Ishikawa (cell line): Measurements from ENCODE around the gene IL4.

ENCODE experiments used
- CEBPB ChIP-seq: IDR thresholded peaks from 2 replicates; pipeline ENCODE4 v1.6.1; 2012
- CREB1 ChIP-seq: IDR thresholded peaks from 2 replicates; pipeline ENCODE4 v1.6.1; 2012; ENCODE audit warnings: low read depth
- EGR1 ChIP-seq: IDR thresholded peaks from 2 replicates; pipeline ENCODE4 v1.6.1; 2012
- EP300 ChIP-seq: IDR thresholded peaks from 2 replicates; pipeline ENCODE4 v1.6.1; 2012; ENCODE audit warnings: borderline replicate concordance
- FOXM1 ChIP-seq: IDR thresholded peaks from 2 replicates; pipeline ENCODE4 v1.6.1; 2012; ENCODE audit warnings: low read depth, borderline replicate concordance
- MAX ChIP-seq: IDR thresholded peaks from 2 replicates; pipeline ENCODE4 v1.6.1; 2012
- NFIC ChIP-seq: IDR thresholded peaks from 2 replicates; pipeline ENCODE4 v1.6.1; 2012
- RAD21 ChIP-seq: IDR thresholded peaks from 2 replicates; pipeline ENCODE4 v1.6.1; 2012; ENCODE audit warnings: low read depth
- REST ChIP-seq: IDR thresholded peaks from 2 replicates; pipeline ENCODE4 v1.6.1; 2012; ENCODE audit warnings: low read depth, mild to moderate bottlenecking
- TAF1 ChIP-seq: IDR thresholded peaks from 2 replicates; pipeline ENCODE4 v1.6.1; 2012; ENCODE audit warnings: low read depth, mild to moderate bottlenecking
- TCF12 ChIP-seq: IDR thresholded peaks from 2 replicates; pipeline ENCODE4 v1.6.1; 2012; ENCODE audit warnings: low read depth
- TEAD4 ChIP-seq: IDR thresholded peaks from 2 replicates; pipeline ENCODE4 v1.6.1; 2012
- USF1 ChIP-seq: IDR thresholded peaks from 2 replicates; pipeline ENCODE4 v1.6.1; 2012
- YY1 ChIP-seq: IDR thresholded peaks from 2 replicates; pipeline ENCODE4 v1.6.1; 2012; ENCODE audit warnings: low read depth
- ZBTB7A ChIP-seq: IDR thresholded peaks from 2 replicates; pipeline ENCODE4 v1.6.1; 2012; ENCODE audit warnings: low read depth

IL4 gene

GRCh38 chr5:132692632-132692967 is 18.8 kb downstream of the IL4 start:
- TF ChIP-seq MAX (no peak), REST (no peak), RAD21 (no peak), FOXM1 (no peak), EGR1 (no peak), EP300 (no peak), USF1 (no peak), ZBTB7A (no peak), CREB1 (no peak), TEAD4 (no peak), CEBPB (no peak), TAF1 (no peak), TCF12 (no peak)

- TF ChIP-seq TAF1 (no peak), MAX (no peak), YY1 (no peak), EGR1 (no peak), RAD21 (no peak), FOXM1 (no peak), TCF12 (no peak), TEAD4 (no peak), NFIC (no peak), REST (no peak), USF1 (no peak)
Observed at GRCh38 chr5:132695956-132696355, 22.2 kb downstream of the IL4 start.

GRCh38 chr5:132704875-132705274 is 31.1 kb downstream of the IL4 start:
- TF ChIP-seq TAF1 (no peak), YY1 (no peak), USF1 (no peak), RAD21 (no peak), TEAD4 (no peak), EGR1 (no peak), FOXM1 (no peak), MAX (no peak)

GRCh38 chr5:132708645-132709044 is 34.9 kb downstream of the IL4 start:
- TF ChIP-seq MAX: no peak
- no peak for TF ChIP-seq RAD21
- no peak for TF ChIP-seq CEBPB
- TF ChIP-seq YY1: no peak
- no peak for TF ChIP-seq TCF12
- no peak for TF ChIP-seq EP300
- no peak for TF ChIP-seq ZBTB7A
- no peak for TF ChIP-seq REST
- TF ChIP-seq NFIC: no peak
- TF ChIP-seq FOXM1: no peak
- no peak for TF ChIP-seq EGR1
